Liver (tissue), 9 donors: ENCODE measurements around the gene FGFBP3. TPM values are rescaled to one million over a fixed set of nuclear protein-coding genes. Genes with fewer than 3 reads are reported as not detected.

ENCODE experiments used
- DNase-seq: peaks from one replicate; pipeline ENCODE4 v3.0.0-alpha.2; 2017; ENCODE audit warnings: low spot score
- H3K27ac ChIP-seq, 2 donors: one replicate each; pipeline ENCODE4 v1.7.0; 2013; ENCODE audit warnings: inconsistent platforms in 2 of 2, low read length in 2 of 2, control low read depth in 1 of 2, low read depth in 1 of 2, mild to moderate bottlenecking in 1 of 2
- H3K27me3 ChIP-seq, 4 donors: one replicate each; pipeline versions ENCODE4 v1.6.1 to v1.7.0; 2013; ENCODE audit warnings: low read length in 3 of 4, inconsistent platforms in 1 of 4, mild to moderate bottlenecking in 1 of 4, moderate library complexity in 1 of 4; ENCODE audit not compliant: control insufficient read depth in 4 of 4, insufficient read depth in 4 of 4
- H3K36me3 ChIP-seq, 4 donors: one replicate each; pipeline versions ENCODE4 v1.6.1 to v1.7.0; 2013; ENCODE audit warnings: low read length in 3 of 4, mild to moderate bottlenecking in 3 of 4, low read depth in 1 of 4, moderate library complexity in 1 of 4; ENCODE audit not compliant: control insufficient read depth in 4 of 4, insufficient read depth in 3 of 4
- H3K4me1 ChIP-seq, 4 donors: one replicate each; pipeline versions ENCODE4 v1.6.1 to v1.7.0; 2013; ENCODE audit warnings: low read length in 3 of 4, mild to moderate bottlenecking in 3 of 4, moderate library complexity in 1 of 4; ENCODE audit not compliant: control insufficient read depth in 4 of 4, insufficient read depth in 4 of 4
- H3K4me3 ChIP-seq, 3 donors: one replicate each; pipeline versions ENCODE4 v1.6.1 to v1.7.0; 2013; ENCODE audit warnings: low read length in 3 of 3, control low read depth in 1 of 3, low read depth in 1 of 3, mild to moderate bottlenecking in 1 of 3
- H3K9ac ChIP-seq, 2 donors: one replicate each; pipeline ENCODE4 v1.7.0; 2013; ENCODE audit warnings: low read length in 2 of 2, mild to moderate bottlenecking in 2 of 2, moderate library complexity in 2 of 2, control low read depth in 1 of 2, low read depth in 1 of 2
- H3K9me3 ChIP-seq, 4 donors: one replicate each; pipeline versions ENCODE4 v1.6.1 to v1.7.0; 2013; ENCODE audit warnings: low read length in 3 of 4; ENCODE audit not compliant: control insufficient read depth in 4 of 4
- CTCF ChIP-seq: fragments of 150-350 bp; IDR thresholded peaks from 2 replicates; pipeline ENCODE4 v1.5.1; 2017; ENCODE audit warnings: improper control_type of control experiment, low read depth, low read length; ENCODE audit not compliant: missing input control
- EGR1 ChIP-seq, 2 donors: IDR thresholded peaks; 2 replicates each; pipeline ENCODE4 v1.6.1; 2016 to 2018; ENCODE audit warnings: antibody characterized with exemption in 2 of 2, low read depth in 2 of 2
- FOXA1 ChIP-seq: IDR thresholded peaks from 2 replicates; pipeline ENCODE4 v1.6.1; 2016; ENCODE audit warnings: antibody characterized with exemption
- FOXA2 ChIP-seq: IDR thresholded peaks from 2 replicates; pipeline ENCODE4 v1.6.1; 2016; ENCODE audit warnings: antibody characterized with exemption
- HNF4A ChIP-seq, 2 donors: conservative IDR thresholded peaks; 2 replicates each; pipeline ENCODE4 v1.6.1; 2016; ENCODE audit warnings: antibody characterized with exemption in 2 of 2, mild to moderate bottlenecking in 2 of 2
- HNF4G ChIP-seq: IDR thresholded peaks from 2 replicates; pipeline ENCODE4 v1.6.1; 2016; ENCODE audit warnings: antibody characterized with exemption
- JUND ChIP-seq, 2 donors: IDR thresholded peaks; 2 replicates each; pipeline ENCODE4 v1.6.1; 2016; ENCODE audit warnings: antibody characterized with exemption in 2 of 2
- NR2F2 ChIP-seq: IDR thresholded peaks from 2 replicates; pipeline ENCODE4 v1.6.1; 2016; ENCODE audit warnings: antibody characterized with exemption
- RAD21 ChIP-seq, 2 donors: IDR thresholded peaks; 2 replicates each; pipeline ENCODE4 v1.6.1; 2016; ENCODE audit warnings: antibody characterized with exemption in 2 of 2, mild to moderate bottlenecking in 2 of 2
- RXRA ChIP-seq, 2 donors: IDR thresholded peaks; 2 replicates each; pipeline ENCODE4 v1.6.1; 2017 to 2018; ENCODE audit warnings: antibody characterized with exemption in 2 of 2, mild to moderate bottlenecking in 1 of 2
- SP1 ChIP-seq: IDR thresholded peaks from 2 replicates; pipeline ENCODE4 v1.6.1; 2018; ENCODE audit warnings: antibody characterized with exemption, mild to moderate bottlenecking
- TAF1 ChIP-seq: conservative IDR thresholded peaks from 2 replicates; pipeline ENCODE4 v1.6.1; 2016; ENCODE audit warnings: antibody characterized with exemption, mild to moderate bottlenecking
- YY1 ChIP-seq: IDR thresholded peaks from 2 replicates; pipeline ENCODE4 v1.6.1; 2016; ENCODE audit warnings: antibody characterized with exemption, mild to moderate bottlenecking
- WGBS: extraction: QIAGEN DNeasy Blood & Tissue Kit; methylation state at CpG from one replicate; pipeline ENCODE4 v1.1.7; 2013; 5-methylcytosine and 5-hydroxymethylcytosine counted together
- polyA plus RNA-seq, 2 donors: library from polyadenylated mRNA; stranded (reverse) in 1 of 2; unstranded in 1 of 2; fragments of 200-250 nt in 1 of 2; fragments of >200 nt in 1 of 2; fragmentation: Nextera tagmentation in 1 of 2; extraction: Ambion mirVana in 1 of 2; gene quantifications; one replicate each; pipeline versions ENCODE4 v1.2.1 to v1.2.3, GENCODE V29; 2013 to 2015
- total RNA-seq, 2 donors: library from RNA; depleted of rRNA; stranded (reverse); fragments of >200 nt; gene quantifications; one replicate each; pipeline ENCODE4 v1.2.3, GENCODE V29; 2014
- TF ChIP-seq, protein P1 (sequence below): IDR thresholded peaks from 2 replicates; pipeline ENCODE4 v1.6.1; 2016; ENCODE audit warnings: antibody characterized with exemption
- TF ChIP-seq, protein P2 (sequence below): IDR thresholded peaks from 2 replicates; pipeline ENCODE4 v1.6.1; 2016; ENCODE audit warnings: antibody characterized with exemption, mild to moderate bottlenecking
- TF ChIP-seq, protein P3 (sequence below): IDR thresholded peaks from 2 replicates; pipeline ENCODE4 v1.6.1; 2016; ENCODE audit warnings: antibody characterized with exemption
- TF ChIP-seq, protein P4 (sequence below): IDR thresholded peaks from 2 replicates; pipeline ENCODE4 v1.6.1; 2016; ENCODE audit warnings: antibody characterized with exemption
- donor health status: healthy.
- donor health status: healthy.
- donor health status: healthy.
- donor health status: healthy.
- donor health status: healthy.

Gene FGFBP3
- total and polyA plus RNA-seq, 4 donors: 0.08 to 0.37 (median 0.19) TPM

DNA sequence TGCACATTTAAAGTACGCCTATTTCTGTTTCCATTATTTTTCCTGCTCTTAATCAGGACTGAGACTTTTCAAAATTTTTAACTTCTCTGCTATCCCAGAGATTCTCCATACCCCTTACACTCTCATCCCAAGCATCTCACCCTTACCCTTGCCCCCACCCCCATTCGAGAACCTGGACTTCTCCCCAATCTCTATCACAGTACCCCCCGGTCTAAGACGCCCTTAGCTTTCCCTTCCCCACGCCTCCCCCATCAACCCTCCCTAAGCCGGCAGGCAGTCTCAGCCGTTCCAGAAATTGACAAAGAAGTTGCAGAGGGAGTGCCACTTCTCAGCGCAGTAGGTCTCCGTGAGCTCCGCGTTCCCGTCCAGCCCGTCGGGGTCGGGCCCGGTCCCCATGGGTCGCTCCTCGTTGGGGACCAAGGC, 1.4 kb downstream of the FGFBP3 start:
- Histone ChIP-seq H3K27ac (no peak overlapping the region), H3K27me3 (no peaks in the 10 kb centered on the region), H3K36me3 (no peaks in the 10 kb centered on the region), H3K9me3 (no peaks in the 10 kb centered on the region), H3K4me1 (peaks cover 0 to 16% (median 12%) of the 10 kb centered on the region in 4 donors), H3K4me3 (peak overlapping the region; percentile 71 to 92 (median 72)), H3K9ac (peak overlapping the region in 1 of 2 donors; percentile 3)
- DNase-seq: peak; percentile 37
- no peak for TF ChIP-seq HNF4G
- TF ChIP-seq RAD21 (IDR thresholded peaks at IDR 0.05): no peak
- TF ChIP-seq SP1: no peak
- TF ChIP-seq CTCF: no peak
- no peak for TF ChIP-seq FOXA2
- no peak for TF ChIP-seq FOXA1
- no peak for TF ChIP-seq JUND (IDR thresholded peaks at IDR 0.05)
- TF ChIP-seq, protein P1, sequence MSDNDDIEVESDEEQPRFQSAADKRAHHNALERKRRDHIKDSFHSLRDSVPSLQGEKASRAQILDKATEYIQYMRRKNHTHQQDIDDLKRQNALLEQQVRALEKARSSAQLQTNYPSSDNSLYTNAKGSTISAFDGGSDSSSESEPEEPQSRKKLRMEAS: no peak
- WGBS: 10% methylated on average over 18 of the region's 18 CpGs

DNA sequence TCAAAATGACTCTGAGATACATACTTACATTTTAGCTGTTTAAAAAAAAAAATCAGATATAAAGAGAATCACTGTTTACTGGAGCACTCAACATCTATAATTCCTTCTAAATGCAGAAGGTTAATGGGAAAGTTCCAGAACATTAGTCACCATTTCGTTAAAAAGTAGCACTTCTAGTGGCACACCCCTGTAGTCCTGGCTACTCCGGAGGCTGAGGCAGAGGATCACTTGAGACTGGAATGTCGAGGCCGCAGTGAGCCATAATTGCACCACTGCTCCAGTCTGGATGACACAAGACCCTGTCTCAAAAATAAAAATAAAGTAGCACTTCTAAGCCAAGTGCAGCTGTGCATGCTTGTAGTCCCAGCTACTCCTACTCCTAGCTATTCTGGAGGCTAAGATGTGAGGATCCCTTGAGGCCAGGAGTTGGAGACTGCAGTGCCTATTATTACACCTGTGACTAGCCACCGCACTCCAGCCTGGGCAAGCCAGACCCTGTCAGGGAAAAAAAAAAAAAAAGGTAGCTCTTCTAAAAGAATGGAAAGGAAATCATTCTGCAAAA, 2.2 kb downstream of the FGFBP3 start:
- H3K4me3 ChIP-seq: no peak overlapping the region

More for the DNA sequence above, 2.2 kb downstream of the FGFBP3 start:
- no peaks in the 10 kb centered on the region for H3K36me3 ChIP-seq
- no peak overlapping the region for H3K27ac ChIP-seq
- no peaks in the 10 kb centered on the region for H3K27me3 ChIP-seq
- no peak overlapping the region for H3K9ac ChIP-seq
- no peaks in the 10 kb centered on the region for H3K9me3 ChIP-seq
- TF ChIP-seq, protein P2, sequence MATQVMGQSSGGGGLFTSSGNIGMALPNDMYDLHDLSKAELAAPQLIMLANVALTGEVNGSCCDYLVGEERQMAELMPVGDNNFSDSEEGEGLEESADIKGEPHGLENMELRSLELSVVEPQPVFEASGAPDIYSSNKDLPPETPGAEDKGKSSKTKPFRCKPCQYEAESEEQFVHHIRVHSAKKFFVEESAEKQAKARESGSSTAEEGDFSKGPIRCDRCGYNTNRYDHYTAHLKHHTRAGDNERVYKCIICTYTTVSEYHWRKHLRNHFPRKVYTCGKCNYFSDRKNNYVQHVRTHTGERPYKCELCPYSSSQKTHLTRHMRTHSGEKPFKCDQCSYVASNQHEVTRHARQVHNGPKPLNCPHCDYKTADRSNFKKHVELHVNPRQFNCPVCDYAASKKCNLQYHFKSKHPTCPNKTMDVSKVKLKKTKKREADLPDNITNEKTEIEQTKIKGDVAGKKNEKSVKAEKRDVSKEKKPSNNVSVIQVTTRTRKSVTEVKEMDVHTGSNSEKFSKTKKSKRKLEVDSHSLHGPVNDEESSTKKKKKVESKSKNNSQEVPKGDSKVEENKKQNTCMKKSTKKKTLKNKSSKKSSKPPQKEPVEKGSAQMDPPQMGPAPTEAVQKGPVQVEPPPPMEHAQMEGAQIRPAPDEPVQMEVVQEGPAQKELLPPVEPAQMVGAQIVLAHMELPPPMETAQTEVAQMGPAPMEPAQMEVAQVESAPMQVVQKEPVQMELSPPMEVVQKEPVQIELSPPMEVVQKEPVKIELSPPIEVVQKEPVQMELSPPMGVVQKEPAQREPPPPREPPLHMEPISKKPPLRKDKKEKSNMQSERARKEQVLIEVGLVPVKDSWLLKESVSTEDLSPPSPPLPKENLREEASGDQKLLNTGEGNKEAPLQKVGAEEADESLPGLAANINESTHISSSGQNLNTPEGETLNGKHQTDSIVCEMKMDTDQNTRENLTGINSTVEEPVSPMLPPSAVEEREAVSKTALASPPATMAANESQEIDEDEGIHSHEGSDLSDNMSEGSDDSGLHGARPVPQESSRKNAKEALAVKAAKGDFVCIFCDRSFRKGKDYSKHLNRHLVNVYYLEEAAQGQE: no peak
- no peak for TF ChIP-seq YY1
- no peak for TF ChIP-seq HNF4G
- TF ChIP-seq CTCF: no peak
- no peak for TF ChIP-seq SP1
- TF ChIP-seq, protein P3, sequence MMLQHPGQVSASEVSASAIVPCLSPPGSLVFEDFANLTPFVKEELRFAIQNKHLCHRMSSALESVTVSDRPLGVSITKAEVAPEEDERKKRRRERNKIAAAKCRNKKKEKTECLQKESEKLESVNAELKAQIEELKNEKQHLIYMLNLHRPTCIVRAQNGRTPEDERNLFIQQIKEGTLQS: no peak
- TF ChIP-seq TAF1: no peak
- TF ChIP-seq, protein P1: no peak
- no peak for TF ChIP-seq RXRA (IDR thresholded peaks at IDR 0.05)
- TF ChIP-seq, protein P4, sequence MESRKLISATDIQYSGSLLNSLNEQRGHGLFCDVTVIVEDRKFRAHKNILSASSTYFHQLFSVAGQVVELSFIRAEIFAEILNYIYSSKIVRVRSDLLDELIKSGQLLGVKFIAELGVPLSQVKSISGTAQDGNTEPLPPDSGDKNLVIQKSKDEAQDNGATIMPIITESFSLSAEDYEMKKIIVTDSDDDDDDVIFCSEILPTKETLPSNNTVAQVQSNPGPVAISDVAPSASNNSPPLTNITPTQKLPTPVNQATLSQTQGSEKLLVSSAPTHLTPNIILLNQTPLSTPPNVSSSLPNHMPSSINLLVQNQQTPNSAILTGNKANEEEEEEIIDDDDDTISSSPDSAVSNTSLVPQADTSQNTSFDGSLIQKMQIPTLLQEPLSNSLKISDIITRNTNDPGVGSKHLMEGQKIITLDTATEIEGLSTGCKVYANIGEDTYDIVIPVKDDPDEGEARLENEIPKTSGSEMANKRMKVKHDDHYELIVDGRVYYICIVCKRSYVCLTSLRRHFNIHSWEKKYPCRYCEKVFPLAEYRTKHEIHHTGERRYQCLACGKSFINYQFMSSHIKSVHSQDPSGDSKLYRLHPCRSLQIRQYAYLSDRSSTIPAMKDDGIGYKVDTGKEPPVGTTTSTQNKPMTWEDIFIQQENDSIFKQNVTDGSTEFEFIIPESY: no peak
- no peak for TF ChIP-seq FOXA2
- no peak for TF ChIP-seq JUND (IDR thresholded peaks at IDR 0.05)
- TF ChIP-seq NR2F2: no peak
- no peak for TF ChIP-seq EGR1 (IDR thresholded peaks at IDR 0.05; ENCODE audit: low read depth in 2 of 2)
- no peak for TF ChIP-seq RAD21 (IDR thresholded peaks at IDR 0.05)
- no peak for TF ChIP-seq HNF4A (conservative IDR thresholded peaks at IDR 0.05)
- TF ChIP-seq FOXA1: no peak
- 94% methylated on average over 5 of the region's 5 CpGs for WGBS
- DNase-seq: no peak
- peaks cover 0 to 16% (median 12%) of the 10 kb centered on the region in 4 donors for H3K4me1 ChIP-seq
